Suprapubic skin (tissue), 3 donors: ENCODE results near the gene TINAGL1.

Experiments
- EP300 ChIP-seq: sonication (generic); formaldehyde crosslinking; IDR thresholded peaks from one replicate; pipeline ENCODE4 v1.6.1; 2017; ENCODE audit warnings: antibody characterized with exemption
- TF ChIP-seq, protein P1 (sequence below), 2 donors: fragments of 200-600 bp in 1 of 2; fragments of 450-650 bp in 1 of 2; sonication (generic) in 1 of 2; IDR thresholded peaks; one replicate each; pipeline ENCODE4 v1.5.1; 2016 to 2019; ENCODE audit warnings: antibody characterized with exemption in 2 of 2, mild to moderate bottlenecking in 1 of 2, moderate library complexity in 1 of 2

DNA sequence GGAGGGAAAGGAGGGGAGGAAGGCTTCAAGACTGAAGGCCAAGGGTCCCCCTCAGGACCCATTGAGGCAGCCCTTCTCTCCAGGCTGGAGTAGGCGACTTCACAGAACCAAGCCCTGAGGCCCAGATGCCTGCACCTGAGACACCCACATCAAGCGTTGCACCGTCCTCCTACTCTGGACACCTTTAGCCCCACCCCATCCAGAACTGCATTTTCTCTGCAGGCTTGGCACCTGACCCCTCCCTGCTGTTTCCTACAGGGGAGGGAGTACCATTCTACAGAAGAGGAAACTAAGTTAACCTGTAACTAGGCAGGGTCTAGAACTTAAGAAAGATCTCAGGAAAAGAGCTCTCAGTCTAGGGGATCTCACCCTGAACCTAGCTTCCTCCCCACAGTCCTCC, 56.3 kb downstream of the TINAGL1 start:
- TF ChIP-seq, protein P1, sequence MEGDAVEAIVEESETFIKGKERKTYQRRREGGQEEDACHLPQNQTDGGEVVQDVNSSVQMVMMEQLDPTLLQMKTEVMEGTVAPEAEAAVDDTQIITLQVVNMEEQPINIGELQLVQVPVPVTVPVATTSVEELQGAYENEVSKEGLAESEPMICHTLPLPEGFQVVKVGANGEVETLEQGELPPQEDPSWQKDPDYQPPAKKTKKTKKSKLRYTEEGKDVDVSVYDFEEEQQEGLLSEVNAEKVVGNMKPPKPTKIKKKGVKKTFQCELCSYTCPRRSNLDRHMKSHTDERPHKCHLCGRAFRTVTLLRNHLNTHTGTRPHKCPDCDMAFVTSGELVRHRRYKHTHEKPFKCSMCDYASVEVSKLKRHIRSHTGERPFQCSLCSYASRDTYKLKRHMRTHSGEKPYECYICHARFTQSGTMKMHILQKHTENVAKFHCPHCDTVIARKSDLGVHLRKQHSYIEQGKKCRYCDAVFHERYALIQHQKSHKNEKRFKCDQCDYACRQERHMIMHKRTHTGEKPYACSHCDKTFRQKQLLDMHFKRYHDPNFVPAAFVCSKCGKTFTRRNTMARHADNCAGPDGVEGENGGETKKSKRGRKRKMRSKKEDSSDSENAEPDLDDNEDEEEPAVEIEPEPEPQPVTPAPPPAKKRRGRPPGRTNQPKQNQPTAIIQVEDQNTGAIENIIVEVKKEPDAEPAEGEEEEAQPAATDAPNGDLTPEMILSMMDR (IDR thresholded peaks at IDR 0.05): no peak
- no peak for TF ChIP-seq EP300
